HG02981 (cell line): ENCODE measurements around the gene CRY1.
"Not testable (repeated sequence)": the region's sequence is repeated elsewhere in the genome, so short reads cannot be mapped to it uniquely, and the experiment has no call there.

Source experiments
- ATAC-seq: cut with Tn5 transposase; IDR thresholded peaks from one replicate; pipeline ENCODE4 v1.9.1; 2021; ENCODE audit warnings: mild to moderate bottlenecking, moderate library complexity; ENCODE audit not compliant: unreplicated experiment

CRY1 gene

DNA sequence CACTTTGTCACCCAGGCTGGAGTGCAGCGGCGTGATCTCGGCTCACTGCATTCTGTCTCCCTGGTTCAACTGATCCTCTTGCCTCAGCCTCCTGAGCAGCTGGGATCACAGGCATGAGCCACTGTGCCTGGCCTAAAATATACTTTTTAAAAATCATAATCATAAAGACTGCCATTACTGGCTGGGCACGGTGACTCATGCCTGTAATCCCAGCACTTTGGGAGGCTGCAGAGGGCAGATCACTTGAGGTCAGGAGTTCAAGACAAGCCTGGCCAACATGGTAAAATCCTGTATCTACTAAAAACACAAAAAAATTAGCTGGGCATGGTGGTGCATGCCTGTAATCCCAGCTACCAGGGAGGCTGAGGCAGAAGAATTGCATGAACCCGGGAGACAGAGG, 20.1 kb downstream of the CRY1 start:
- not testable (repeated sequence) for ATAC-seq

DNA sequence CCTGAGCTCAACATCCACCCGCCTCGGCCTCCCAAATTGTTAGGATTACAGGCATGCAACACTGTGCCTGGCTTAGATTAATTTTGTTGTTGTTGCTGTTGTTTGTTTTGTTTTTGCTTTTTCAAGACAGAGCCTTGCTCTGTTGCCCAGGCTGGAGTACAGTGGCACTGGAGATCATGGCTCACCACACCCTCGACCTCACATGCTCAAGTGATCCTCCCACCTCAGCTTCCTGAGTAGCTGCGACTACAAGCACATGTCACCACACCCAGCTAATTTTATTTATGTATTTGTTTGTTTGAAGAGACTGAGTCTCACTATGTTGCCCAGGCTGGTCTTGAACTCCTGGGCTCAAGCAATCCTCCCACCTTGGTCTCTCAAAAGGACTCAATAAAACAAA, 26.7 kb downstream of the CRY1 start:
- ATAC-seq: no peak

DNA sequence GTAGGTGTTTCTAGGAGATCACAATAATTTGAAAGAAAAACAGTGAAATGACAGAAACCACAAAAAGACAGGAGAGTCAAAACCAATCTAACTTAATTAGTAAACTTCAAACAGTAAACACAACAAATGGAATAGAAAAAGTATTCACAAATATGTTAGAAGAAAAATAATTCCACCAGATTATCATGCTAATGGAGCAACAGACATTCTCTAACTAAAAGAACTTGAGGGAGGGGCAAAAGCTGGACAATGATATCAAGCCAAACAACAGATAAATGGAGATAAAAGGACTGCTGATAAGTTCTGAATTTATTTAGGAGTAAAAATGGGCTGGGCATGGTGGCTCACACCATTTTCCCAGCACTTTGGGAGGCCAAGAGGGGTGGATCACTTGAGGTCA, 28.7 kb downstream of the CRY1 start:
- no peak for ATAC-seq

DNA sequence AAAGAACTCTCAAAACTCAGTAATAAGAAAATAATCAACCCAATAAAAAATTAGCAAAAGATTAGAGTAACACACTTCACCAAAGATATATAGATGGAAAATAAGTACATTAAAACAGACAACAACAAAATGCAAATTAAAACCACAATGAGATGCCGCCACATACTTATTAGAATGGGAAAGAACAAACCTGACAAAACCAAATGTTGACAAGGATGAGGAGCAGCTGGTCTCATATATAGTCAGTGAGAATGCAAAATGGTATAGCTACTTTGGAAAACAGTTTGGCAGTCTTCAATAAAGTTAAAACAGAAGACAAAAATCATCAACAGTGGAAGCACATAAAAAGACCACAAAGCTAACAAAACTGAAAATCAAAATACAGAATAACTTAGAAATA, 29.1 kb downstream of the CRY1 start:
- ATAC-seq: no peak

DNA sequence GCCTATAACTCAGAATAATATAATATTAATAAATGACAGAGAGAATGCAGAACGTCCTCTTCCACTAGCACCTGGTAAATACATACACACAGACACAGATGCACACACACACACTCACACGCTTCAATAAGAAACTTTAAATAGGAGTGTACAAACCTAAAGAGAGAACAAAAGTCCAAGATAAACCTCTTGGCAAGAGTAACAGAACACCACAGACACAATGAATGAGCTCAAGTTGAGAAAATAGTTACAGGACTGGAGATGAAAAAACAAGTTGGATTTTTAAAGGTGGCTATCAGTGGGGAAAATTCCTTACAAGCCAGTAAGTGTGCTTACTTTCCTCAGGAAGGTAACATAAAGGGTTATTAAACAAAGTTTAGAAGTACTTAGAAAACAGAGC, 35.2 kb downstream of the CRY1 start:
- no peak for ATAC-seq

DNA sequence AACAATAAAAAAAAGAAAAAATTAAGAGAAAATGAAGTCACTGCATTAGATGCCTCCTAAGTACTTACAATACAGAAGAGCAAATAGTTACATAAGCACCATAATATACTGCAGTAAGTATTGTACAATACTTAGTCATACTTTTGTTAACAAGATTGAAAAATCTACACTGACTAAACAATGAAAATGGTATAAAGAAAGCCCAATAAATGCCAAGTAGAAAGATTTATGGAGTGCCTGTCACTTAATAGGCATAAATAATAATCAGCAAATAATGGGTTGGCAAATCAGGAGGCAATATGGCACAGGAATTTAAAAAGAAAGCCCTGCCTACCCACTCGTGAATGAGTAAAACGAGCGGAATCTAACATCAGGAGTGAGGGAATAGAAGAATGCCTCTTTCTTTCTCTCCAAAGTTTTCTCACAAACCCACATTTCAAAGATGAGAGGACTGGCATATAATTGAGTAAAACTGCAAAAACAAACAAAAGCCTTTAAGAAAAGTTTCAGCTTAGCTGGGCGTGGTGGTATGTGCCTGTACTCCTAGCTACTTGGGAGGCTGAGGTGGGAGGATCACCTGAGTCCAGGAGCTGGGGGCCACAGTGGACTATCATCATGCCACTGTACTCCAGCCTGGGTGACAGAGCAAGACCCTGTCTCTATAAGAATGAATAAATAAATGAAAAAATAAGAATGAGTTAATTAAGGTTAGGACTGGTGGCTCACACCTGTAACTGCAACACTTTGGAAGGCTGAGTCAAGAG, 36.1 kb downstream of the CRY1 start:
- ATAC-seq: no peak

DNA sequence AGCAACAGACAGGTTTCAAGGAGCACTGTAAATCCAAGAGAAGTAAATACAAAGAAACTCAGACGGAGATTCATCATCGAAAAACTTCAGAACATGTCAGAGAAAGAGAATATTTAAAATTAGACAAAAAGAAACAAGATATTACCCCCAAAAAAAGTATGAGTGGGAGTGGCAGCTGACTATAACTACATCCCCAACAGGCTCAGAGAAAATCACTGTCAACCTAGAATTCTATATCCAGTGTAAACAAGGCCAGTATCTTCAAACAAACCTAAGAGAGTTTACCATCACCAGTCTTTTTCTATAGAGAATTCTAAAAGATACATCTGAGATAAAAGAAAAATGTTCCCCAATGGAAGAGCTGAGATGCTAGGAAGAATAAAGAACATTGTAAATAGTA, 39.6 kb downstream of the CRY1 start:
- no peak for ATAC-seq

DNA sequence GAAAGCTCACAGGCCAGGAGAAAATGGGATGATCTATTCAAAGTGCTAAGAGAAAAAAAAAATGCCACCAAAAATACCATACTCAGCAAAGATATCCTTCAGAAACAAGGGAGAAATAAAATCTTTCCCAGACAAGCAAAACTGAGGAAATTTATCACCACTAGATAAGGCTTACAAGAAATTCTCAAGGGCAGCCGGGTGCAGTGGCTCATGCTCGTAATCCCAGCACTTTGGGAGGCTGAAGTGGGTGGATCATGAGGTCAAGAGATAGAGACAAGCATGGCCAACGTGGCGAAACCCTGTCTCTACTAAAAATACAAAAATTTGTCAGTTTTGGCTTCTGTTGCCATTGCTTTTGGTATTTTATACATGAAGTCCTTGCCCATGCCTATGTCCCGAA, 48.2 kb downstream of the CRY1 start:
- no peak for ATAC-seq

DNA sequence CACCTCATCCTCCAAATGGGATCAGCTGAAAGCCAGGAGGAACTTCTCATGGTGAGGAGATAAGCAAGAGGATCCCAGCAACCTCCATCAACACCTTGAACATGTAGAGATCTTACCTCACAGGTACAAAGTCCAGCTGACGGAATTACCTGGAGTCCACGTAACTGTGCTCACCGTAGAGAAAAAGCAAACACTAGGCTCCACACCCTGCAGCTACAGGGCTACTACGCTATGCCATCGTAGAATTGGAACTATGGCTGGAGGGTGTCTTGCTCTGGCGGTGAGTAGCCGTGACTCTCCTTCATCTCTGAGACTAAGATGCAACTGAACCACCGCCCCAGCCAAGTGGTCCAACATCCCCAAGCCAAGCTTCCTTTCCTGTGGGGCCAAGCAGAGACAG, 50.5 kb downstream of the CRY1 start:
- no peak for ATAC-seq

DNA sequence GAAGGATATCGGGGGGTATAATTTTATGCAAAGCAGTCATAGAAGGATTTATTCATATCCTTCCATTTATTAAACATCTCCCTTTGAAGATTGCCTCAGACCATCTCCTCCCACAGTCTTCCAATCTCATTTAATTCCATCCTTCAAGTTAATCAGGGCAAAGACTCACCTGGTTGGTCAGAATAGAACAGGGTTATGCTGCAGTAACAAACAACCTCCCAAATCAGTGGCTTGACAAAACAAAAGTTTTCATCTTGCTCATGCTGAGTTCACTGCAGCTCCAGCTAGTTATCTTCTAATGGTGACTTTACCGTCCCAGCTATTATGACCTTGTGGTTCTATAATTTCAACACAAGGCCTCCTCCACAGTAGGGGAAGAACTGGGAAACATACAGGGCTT, 57.6 kb downstream of the CRY1 start:
- no peak for ATAC-seq

DNA sequence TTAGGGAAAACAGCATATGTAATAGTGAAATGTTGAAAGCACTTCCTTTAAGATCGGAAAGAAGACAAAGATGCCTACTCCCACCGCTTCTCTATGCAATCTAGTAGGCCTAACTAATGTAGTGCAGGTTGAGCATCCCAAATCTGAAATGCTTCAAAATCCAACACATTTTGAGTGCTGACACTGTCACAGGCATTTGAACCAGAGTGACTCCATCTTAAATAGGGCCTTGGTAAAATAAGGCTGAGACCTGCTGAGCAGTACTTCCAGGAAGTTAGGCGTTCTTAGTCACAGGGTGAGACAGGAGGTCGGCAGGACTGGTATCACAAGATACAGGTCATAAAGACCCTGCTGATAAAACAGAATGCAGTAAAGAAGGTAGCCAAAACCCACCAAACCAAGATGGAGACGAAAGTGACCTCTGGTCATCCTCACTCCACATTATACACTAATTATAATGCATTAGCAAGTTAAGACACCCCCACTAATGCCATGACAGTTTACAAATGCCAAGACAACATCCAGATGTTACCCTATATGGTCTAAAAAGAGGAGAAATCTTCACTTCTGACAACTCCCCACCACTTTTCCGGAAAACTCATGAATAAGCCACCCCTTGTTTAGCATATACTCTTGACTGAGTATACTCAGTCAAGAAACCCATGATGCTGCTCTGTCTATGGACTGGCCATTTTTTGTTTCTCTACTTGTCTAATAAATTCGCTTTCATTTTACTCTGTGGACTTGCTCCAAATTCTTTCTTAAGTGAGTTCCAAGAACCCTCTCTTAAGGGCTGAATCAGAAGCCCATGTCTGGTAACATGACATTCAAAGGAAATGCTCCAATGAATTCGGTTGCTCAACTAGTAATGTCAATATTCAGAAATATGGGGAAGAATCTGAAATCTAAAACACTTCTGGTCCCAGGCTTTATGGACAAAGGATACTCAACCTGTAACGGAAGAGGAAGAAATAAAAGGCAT, 59.3 kb downstream of the CRY1 start:
- no peak for ATAC-seq

DNA sequence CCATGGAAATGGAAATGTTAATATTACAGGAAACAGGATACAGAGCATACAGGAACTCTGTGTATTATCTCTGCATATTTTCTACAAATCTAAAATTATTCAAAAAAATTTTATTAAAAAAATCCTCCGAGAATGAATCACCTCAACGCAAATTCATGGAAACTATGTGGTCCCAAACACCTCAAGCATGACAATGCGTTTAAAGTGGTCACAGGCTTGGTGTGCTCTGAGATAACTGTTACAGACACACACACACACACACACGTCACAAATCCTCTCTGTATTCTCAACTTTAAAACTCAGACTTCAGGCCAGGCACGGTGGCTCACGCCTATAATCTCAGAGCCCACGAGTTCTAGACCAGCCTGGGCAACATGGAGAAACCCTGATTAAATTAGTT, 61.1 kb downstream of the CRY1 start:
- ATAC-seq: no peak

DNA sequence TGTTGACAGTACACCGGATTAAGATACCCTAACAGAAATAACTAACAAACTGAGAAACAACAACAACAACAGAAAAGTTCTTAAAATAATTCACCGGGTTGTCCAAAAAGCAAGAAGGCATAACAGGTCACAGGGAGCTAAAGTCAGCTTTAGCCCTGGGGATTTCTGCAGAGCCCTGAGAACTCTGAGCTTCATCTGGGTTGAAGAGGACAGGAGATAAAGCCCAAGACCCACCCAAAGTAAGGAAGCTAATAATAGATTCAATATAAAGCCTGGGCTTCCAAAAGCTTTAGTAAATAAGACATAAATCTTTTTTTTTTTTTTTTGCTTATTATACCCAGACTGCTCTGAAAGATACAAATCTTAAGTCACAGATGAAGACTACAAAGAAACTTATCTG, 62.3 kb downstream of the CRY1 start:
- ATAC-seq: no peak

DNA sequence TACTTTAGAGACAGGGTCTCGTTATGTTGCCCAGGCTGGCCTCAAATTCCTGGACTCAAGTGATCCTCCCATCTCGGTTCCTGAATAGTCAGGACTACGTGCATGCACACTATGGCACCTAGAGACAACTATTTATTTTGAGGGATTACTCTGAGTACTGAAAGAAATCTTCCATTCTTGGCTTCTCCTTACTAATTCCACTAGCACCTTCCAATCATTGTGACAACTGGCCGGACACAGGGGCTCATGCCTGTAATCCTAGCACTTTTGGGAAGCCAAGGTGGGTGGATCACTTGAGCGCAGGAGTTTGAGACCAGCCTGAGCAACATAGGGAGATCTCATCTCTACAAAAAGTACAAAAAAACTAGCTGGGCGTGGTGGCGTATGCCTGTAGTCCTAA, 64.3 kb downstream of the CRY1 start:
- no peak for ATAC-seq

DNA sequence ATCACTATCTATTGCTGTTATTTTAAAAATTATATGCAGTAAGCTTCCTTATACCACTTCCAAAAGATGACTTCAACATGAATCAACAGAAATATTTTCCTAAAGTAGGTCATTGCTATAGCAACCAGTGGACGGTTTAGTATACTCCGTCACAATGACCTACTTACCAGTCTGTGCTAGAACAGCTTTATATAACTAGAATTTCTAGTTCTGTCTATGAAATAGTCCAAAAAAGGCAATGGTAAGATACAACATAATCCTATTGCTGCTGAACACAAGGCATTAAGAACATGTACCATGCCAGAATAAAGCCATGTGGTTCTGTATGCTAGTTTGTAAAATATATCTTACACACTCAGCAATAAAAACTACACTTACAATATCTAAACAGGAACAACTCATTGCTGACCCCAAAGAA, 65.7 kb downstream of the CRY1 start:
- no peak for ATAC-seq

DNA sequence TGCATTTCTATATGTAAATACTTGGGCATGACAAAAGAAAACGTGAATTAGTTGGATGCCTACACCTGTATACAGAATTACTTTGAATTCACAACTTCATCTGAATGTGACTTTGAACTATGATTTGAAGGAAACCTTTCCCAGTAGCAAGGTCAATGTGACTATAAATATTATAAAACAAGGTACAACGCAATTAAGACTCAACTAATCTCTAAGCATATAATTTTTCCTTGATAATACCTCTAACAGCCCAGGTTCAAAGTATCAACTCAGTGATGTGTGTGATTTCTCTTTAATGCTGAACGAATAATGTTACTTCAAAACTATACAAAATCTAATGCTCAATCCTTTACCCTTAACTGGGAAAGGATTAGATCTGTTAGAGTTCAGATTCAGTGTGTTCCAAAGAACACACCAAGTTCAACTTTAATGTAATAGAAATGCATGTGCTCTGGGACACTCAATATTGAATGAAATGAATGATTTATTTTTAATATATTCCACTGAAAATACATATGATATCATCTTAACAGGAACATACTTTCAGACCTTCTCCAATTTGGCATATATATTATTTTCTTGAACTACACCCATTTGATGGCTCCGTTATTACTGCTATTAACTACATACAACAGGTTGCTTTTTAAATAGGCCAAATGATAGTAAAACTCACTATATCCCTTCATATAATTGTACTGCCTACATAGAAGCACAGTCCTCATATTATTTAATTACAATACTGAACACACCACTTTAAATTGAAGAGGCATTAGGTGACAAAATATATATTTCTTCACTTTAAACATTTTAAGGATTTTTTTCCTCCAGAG, 66.3 kb downstream of the CRY1 start:
- ATAC-seq: no peak

DNA sequence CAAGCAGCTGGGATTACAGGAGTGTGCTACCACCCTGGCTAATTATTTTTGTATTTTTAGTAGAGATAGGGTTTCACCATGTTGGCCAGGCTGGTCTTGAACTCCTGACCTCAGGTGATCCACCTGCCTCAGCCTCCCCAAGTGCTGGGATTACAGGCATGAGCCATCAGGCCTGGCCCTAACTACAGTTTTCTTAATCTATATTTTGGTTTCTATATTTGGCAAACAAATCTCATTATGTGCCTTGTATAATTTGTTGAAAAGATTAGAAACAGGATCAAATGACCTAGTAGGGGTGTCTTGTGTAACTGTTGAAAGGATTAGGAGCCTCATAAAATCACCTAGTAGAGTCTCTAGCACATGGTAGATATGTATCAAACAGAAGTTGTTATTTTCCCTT, 67.0 kb downstream of the CRY1 start:
- ATAC-seq: not testable (repeated sequence)

DNA sequence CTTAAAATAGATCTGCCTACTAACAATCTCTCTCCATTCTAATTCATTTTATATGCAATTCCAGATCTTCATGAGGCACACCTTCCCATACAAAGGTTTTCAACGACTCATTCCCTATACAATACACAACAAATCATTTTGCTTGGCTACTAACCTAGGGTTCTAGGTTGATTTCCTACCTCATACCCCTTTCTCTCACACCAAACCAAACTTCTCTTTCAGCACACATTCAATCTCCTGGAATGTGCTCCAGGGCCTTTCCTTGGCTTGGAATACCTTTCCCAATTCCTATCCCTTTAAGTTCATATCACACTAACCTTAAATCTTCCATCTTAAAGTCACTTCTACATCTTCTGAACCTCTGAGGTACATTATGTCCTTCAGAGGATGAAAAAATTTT, 67.7 kb downstream of the CRY1 start:
- ATAC-seq: no peak

DNA sequence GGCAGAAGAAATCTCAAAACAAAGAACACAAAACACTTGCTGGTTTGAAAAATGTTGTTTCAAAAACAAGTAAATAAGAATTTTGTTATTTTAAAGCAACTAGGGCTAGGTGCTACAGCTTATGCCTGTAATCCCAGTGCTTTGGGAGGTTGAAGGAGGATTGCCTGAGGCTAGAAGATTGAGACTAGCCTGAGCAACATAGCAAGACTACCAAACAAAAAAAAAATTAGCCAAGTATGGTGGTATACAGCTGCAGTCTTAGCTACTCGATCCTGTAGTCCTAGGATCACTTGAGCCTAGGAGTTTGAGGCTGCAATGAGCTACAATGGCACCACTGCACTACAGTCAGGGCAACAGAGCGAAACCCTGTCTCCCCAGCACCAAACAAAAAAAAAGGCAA, 73.8 kb downstream of the CRY1 start:
- no peak for ATAC-seq

DNA sequence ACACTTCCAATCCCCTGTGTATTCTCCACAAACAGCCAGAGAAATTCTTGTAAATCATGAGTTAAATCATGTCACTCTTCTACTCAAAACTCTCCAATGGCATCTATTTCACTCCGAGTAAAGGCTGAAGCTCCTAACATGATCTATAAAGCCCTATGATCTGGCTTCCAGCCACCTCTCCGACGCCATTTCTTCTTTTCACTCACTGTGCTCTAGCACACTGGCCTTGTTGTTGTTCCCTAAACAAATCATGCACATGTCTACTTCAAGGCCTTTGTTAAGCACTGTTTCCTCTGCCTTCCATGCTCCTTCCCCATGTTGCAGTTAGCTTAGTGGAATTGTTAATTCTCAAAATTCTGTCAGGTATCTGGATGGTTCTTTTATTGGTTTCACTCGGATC, 76.3 kb downstream of the CRY1 start:
- ATAC-seq: no peak

DNA sequence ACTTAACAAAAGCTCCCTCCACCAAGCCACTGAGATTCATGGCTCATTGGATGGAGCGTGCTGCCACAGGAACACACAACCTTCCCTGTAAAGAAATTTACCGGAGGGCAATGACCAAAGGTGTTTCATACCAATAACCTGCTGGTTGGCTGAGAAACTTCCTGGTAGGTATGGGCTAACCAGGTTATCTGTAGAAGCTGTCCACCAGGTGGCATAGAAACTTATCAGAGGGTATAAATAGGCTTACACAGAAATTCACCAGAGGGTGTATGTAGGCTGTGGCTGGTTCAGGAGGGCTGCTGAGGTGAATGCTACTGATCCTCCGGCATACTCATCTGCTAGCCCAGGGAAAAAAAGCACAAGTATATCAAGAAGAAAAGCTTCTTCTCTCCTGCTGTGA, 79.3 kb downstream of the CRY1 start:
- no peak for ATAC-seq
